SKM-1 treated with dmso at 0.1 percent for 144 hours (cell line): Measurements from ENCODE around the gene INPP4A.

Source experiments
- DNase-seq: peaks from one replicate; lab custom pipeline; 2025; ENCODE audit not compliant: unreplicated experiment; lab: John Stamatoyannopoulos, UW

The INPP4A gene

GRCh38 chr2:98509542-98510321, 65.1 kb downstream of the INPP4A start:
- no peak for DNase-seq

DNA sequence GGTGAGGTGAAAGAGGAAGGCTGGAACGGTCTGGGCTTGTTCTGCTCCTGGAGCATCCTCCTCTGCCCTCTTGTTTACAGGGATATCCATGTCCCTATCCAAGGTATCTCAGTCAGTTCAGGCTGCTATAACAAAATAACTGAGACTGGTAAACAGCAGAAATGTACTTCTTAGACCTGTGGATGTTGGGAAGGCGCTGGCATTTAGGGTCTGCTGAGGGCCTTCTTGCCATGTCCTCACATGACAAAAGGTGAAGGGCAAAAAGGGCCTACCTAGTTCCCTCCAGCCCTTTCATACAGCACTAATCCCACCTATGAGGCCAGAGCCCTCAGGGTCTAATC, 65.6 kb downstream of the INPP4A start:
- no peak for DNase-seq

GRCh38 chr2:98511981-98512380, 67.3 kb downstream of the INPP4A start:
- DNase-seq, result no peak

DNA sequence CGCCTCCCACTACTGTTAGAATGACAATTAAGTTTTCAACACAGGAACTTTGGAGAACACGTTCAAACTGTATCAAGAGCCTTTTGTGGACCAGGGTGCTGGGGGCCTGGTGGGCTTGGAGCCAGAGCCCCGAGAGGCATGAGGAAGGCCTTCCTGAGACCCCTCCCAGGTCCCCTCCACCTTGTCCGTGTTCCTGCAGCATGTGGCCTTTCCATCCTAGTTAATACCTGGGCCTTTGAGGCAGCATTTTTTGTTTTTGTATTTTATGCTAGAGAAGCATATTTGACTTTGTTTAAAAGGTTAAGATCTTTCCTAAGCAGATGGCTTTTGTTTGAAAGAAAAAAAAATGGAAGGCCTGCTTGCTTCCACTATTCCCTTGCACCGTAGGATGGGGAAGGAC, 68.0 kb downstream of the INPP4A start:
- no peak for DNase-seq

GRCh38 chr2:98514096-98514639, 69.5 kb downstream of the INPP4A start:
- no peak for DNase-seq

DNA sequence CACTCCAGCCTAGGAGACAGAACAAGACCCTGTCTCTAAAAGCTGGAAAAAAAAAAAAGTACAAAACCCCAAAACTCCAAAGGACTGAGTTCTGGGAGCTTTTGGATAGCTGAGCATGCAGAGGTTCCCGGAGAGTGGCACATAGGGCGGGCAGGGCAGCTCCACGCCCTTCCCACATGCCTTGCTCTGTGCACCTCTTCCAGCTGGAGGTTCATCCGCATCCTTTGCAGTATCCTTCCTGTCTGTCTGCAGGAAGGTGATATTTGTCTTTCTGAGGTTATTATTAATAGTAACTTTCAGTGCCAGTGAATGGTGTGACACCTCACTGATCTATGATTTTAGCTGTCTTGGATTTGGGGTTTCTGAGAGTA, 70.2 kb downstream of the INPP4A start:
- no peak for DNase-seq

DNA sequence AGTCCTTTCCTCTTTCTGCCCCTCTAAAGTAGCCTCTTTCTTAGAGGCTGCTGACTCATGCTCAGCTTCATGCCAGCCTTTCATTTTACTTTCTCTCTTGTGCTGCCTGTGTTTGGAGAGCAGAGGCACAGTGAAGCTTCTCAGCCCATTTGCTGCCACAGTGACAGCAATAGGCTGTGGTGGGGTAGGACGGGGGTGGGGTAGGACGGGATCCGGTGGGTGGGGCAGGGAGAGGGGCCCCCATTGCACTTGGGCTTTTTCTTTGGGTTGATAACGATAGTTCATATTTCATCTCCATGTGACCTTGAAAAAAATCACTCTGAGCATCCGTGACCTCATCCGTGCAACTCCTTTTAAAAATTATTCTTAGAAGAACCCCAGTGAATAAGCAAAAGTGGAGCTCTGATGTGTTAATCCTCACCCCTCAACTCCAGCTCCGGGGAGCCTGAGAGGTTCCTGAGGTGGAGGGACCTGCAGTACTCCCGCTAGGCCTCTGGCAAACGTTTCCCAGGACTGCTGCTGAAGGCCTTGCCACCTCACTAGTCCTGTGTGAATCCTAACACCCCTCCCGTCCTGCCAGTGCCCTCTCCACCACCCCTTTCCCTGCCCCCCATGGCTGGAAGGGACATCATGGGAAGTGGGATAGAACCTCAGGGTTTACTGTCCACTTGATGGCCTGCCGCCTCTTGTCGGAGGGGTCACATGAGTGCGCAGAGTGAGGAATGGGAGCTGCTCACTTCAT, 70.8 kb downstream of the INPP4A start:
- DNase-seq, result no peak

DNA sequence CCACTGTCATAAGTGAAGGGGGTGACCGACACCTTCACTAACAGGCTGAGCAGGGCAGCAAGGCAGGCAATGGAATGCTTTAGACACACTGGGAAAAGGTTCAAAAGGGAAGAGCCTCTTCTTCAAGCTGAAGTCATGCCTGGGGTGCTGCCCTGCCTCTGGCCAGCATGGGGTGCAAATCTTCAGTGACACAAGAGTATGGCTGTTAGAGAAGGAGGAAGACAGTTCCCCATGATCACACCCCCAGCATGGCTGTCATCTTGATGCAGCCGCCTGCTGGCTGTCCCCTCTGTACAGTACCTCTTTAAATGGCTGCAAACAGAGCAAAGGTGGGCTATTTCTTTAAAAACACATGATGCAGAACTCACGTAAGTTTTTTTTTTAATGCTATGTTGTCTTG, 71.9 kb downstream of the INPP4A start:
- DNase-seq, result no peak

DNA sequence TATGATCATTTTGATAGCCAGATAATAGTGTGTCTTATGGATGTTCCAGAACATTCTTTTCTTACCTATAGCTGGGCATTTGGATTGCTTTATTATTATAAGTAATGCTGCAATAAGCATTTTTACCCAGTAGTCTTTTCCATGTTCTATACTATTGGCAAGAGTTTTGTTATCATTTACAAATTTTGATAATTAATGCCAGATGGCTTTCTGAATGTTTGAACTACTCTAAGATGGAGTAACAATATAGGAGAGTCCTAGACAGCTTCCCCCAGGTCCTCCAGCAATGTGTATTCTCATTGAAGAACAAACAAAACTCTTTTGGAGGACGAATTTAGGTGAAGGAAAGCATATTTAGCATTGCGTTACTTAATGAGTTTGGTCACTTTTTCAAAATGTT, 73.0 kb downstream of the INPP4A start:
- no peak for DNase-seq

GRCh38 chr2:98518101-98518500, 73.4 kb downstream of the INPP4A start:
- DNase-seq, result peak; percentile 40

GRCh38 chr2:98519156-98519555, 74.5 kb downstream of the INPP4A start:
- no peak for DNase-seq

- no peak for DNase-seq
These were observed 75.2 kb downstream of the INPP4A start for GRCh38 chr2:98519851-98520250.

DNA sequence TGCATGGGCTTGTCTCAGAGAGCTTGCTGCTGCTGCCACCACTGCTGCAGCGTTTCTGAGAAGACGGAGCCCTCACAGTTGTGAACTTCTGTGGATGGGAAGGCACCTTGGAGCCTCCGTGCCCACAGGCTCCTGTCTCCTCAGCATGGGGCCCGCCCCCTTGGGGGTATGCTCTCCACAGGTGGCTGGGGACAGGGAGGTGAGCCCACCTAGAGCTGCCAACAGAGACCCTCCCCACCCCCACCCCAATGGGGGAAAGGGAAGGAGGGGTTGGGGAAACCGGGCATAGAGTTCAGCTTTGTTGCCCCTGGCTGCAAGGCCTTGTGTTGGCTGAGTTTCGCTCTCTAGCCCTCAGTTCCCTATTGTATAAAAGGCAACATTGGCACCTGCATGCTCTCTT, 76.1 kb downstream of the INPP4A start:
- no peak for DNase-seq

- no peak for DNase-seq
These were observed 76.6 kb downstream of the INPP4A start for GRCh38 chr2:98521266-98521665.

GRCh38 chr2:98522854-98523253, 78.2 kb downstream of the INPP4A start:
- DNase-seq, result no peak

GRCh38 chr2:98524168-98524567, 79.5 kb downstream of the INPP4A start:
- DNase-seq, result no peak

- DNase-seq, result no peak
These were observed 83.7 kb downstream of the INPP4A start for GRCh38 chr2:98528349-98528748.

DNA sequence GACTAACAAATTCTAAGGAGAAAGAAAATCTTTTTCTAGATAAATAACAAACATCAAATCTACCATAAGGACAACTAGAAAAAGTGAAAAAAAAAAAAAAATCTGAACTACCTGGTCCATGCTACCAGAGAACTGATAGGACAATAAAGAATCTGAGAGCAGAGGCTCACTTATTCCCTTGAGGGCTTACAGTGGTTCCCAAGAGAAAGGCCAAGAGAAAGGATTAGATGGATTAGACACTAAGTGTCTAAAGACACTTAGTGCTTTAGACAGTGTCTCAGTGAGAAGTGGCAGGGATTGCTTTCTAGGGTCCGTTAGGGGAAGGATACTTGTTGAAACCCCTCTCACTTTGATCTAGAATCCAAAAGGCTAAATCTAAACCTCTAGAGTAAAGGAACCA, 85.5 kb downstream of the INPP4A start:
- DNase-seq, result no peak

GRCh38 chr2:98532756-98533155, 88.1 kb downstream of the INPP4A start:
- no peak for DNase-seq

DNA sequence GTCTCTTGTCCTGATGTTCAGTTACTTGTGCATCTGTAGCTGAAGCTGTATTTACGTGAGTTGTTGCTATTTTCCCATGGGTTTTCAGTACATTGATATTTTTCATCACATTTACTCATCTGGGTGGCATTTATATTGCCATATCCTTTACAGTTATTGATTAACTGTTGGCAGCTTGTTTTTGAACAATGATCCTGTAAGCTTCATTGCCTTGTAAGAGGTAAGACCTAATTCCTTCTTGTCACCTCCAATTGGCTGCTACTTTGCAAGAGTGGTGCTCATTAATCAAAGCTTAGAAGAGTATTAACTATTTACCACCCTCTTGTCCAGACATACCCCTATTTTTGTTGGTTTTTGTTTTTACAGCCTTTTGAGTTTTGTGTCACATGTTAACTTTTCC, 88.9 kb downstream of the INPP4A start:
- DNase-seq, result no peak

DNA sequence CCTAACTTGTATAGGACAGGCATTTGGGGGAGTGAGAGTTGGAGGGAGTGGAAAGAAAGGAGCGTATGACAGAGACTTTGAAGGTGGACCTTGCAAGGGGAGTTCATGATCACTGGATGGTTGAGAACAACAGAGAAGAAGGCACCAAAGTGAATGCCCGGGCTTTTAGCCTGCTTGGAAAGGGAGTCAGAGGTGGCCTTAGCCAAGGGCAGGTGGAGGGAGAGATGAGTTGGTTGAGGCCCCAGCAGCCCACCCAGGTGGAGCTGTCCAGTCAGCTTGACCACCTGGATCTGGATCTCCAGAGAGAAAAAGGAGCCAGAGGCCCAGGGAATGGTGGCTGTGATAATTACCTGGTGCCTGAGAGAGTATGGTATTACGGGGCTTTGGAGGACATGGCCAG, 90.1 kb downstream of the INPP4A start:
- DNase-seq, result no peak

- no peak for DNase-seq
These were observed 91.5 kb downstream of the INPP4A start for GRCh38 chr2:98535971-98536677.
